Stimulated activated CD4-positive, alpha-beta T cell treated with anti-CD3 and anti-CD28 coated beads, Interleukin-1b, Interleukin-23, amount 100 ng/mL, for 48 hours (primary cell): ENCODE measurements around the gene MCAM.

Experiments used
- DNase-seq: peaks from one replicate; pipeline ENCODE4 v3.0.0-alpha.2; 2020

The MCAM gene

GRCh38 chr11:119329320-119329719 lies 12.4 kb upstream of the MCAM start:
- no peak for DNase-seq

DNA sequence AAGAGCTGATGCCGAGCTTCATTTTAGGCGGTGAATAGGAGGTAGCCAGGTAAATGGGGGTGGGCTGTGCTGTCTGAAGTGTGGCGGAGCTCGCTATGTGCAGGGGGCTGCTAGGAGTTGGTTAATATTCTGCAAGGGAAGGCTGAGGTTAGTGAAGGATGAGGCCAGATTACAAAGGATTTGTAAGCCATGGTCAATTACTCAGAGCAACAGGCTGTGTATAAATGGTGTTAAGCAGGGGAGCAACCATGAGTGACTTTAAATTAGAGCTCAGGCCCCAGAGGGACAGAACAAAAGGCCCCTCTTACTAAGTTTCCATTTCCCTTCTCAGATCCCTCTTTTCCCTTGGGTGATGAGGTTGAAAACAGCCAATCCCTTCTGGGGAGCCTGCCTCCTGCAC lies 7.3 kb upstream of the MCAM start:
- DNase-seq: no peak

DNA sequence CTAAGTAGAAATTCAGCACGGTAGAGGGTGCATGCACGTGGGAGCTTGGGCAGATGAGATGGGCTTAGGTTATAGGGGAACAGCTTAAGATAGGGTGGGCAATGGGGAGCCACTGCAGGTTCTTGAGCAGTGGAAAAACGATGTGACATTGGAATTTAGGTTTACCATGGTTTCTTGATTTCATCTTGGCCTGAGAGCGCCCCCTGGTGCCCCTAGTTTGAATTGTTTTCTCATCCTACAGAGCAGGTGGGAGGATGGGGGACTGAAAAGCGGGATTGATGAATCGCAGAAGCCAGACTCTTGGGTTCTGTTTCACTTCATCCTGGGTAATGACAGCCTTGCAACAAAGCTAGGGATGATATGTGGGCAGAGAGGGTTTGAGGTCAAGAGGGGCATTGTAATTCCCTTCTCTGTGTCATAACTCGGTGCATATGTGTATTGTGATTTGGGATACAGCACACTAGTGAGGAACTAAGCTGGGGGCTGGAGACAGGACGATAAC lies 6.7 kb upstream of the MCAM start:
- peak; percentile 79 for DNase-seq

DNA sequence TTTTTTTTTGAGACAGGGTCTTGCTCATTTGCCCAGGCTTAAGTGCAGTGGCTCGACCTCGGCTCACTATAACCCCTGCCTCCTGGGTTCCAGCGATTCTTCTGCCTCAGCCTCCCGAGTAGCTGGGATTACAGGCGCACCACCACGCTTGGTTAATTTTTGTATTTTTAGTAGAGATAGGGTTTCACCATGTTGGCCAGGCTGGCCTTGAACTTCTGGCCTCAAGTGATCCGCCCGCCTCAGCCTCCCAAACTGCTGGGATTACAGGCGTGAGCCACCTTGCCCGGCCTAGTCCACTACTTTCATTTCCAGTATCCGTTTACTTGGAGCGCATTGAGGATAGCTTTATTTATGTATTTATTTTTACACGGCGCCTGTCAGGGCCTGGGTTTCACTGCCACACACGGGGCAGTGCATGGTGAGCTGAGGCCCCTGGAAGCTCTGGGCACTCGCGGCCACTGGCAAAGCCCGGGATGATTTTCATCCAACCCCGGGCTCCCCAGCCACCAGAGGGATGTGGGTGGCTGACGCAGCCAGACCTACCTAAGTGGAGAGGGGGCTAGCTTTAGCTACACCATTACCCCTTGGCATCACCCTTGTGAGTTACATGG lies 6.1 kb upstream of the MCAM start:
- DNase-seq: no peak

DNA sequence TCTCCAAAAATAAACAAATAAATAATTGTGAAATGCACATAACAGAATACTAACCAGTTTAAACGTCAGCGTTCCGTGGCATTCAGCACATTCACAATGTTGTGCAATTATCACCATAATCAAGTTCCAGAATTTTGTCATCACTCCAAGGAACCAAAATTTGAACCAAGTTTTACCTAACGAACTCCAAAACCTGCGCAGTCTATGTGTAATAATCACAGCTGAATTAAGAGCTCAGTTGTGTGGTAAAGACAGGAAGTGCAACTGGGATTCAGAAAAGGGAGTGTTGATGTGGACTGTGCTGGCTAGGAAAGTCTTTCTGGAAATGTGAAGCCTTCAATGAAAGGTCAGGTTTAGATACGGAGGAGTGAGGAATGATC lies 5.4 kb upstream of the MCAM start:
- no peak for DNase-seq

GRCh38 chr11:119320776-119321524 lies 4.0 kb upstream of the MCAM start:
- DNase-seq: peak; percentile 50

DNA sequence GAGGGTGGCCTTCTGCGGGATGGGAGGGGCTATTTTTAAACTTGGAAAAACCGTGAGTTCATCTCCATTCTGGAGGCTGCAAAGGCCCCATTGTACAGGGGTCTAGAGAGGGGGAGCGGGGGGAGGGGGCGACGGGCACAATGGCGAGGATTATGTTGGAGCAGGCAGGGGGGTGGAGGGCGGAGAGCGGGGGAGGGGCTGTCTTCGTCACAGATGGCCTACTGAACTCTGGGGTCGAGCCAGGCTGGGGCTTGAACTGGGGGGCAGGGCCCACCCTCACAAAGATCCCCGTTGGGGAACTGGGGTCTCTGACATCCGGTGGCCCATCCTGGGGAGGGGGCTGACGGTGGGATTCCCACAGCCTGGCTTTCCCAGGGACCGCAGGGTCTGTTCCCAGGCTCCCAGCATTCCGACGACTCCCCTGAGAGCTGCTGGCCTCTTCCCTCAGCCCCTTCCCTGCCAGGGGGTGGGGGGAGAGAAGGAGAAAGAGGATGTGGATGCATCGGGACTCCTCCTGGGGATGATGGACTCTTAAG lies 3.4 kb upstream of the MCAM start:
- no peak for DNase-seq

- DNase-seq: no peak
Measured at GRCh38 chr11:119319700-119320239, 2.8 kb upstream of the MCAM start.

GRCh38 chr11:119319136-119319699 lies 2.3 kb upstream of the MCAM start:
- DNase-seq: no peak

- no peak for DNase-seq
Measured at GRCh38 chr11:119318240-119319135, 1.6 kb upstream of the MCAM start.

- DNase-seq: no peak
Measured at GRCh38 chr11:119317592-119318239, 786 bp upstream of the MCAM start.

DNA sequence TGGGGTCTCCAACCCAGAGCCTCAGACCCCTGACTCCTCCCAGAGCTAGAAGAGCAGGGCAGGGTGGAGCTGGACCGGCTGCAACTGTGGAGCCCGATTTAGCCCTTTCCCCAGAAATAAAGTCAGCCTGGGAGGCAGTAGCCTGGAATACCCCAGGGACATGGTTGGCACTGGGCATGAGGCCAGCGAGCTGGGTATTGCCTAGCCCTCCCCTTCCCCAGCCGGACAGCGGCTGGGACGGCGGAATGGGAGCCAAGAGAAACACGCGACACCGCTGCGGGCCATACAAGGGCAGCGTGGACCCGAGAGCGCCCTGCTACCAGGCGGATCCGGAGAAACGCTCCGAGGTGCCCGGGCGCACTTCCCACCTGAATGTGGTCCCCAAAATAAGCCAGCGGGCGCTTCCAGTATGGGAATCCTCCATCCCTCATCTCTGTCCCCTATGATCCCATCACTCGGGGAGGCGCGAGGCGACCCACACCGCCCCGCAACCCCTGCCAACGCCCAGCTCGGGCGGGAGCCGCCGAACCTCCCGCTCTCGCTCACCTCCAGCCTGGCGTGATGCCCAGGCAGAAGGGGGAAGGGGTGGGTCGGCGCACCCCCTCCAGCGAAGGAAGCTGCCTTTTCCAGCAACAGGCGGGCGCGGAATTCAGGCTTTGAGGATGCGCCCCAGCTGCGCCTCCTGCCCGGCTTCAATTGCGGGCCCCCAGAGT lies 758 bp downstream of the MCAM start:
- DNase-seq: no peak

DNA sequence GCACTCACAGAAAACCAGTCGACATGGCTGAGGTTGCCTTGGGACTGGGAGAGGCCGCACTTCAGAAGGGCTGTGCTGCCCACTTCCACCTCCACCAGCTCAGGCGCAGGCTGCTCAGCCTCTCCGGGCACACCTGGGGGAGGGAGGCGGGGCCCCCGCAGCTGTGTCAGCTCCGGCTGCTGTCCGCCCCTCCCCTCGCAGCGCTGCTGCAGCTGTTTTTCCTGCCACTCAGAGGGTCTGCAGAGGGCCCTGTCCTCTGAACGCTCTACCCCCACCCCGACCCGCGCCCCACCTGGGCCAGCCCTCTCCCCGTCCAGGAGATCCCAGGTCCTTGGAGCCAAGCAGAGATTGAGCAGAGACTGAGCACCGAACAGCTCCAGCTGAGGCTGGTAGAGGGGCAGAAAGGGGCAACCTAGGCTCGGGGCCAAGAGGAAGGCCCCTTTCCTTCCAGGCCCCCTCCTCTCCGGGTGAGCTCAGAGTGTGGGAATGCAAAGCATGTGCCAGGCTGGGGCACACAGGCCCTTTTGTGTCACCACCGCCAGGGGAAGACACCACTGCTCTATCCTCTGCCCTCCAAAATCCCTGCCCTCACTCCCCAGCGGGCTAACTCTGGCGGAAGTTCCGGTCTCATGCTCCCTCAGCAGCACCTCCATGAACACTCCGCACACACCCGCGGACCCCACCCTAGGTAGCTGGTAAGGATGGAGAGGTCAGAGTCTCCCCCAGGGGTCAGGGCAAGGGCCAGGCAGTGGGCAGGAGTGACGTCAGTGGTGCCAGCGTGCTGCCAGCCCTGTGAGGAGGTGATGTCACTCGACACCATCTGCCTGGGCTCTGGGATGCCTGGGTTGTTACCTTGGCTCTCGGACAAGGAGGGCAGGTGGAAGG lies 1.6 kb downstream of the MCAM start:
- DNase-seq: no peak

- DNase-seq: no peak
Measured at GRCh38 chr11:119314726-119315125, 2.2 kb downstream of the MCAM start.

GRCh38 chr11:119310682-119311052 lies 6.3 kb downstream of the MCAM start:
- no peak for DNase-seq

- DNase-seq: no peak
Measured at GRCh38 chr11:119309953-119310681, 6.8 kb downstream of the MCAM start.

GRCh38 chr11:119309411-119309810 lies 7.5 kb downstream of the MCAM start:
- no peak for DNase-seq

DNA sequence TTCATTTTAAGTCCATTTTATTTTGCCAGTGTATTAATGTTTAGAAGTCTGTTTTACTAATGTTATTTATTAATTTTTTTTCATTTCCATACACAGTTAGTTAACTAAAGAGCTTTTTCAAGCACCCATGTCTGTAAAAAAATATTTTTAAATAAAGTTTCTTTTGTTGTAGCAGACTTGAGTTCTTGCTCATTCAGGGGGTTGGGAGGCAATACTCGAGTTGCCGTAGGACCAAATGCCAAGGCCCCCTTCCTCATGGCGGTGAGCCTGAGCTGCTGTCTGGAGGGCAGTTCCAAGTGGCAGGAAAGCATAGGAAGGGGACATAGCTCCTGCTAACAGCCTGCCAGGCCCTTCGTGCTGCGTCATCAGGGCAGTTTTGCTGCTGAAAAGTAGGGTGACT lies 9.0 kb downstream of the MCAM start:
- DNase-seq: no peak

- no peak for DNase-seq
Measured at GRCh38 chr11:119307219-119307618, 9.7 kb downstream of the MCAM start.
